ENCODE data around the gene CBX4. TPM values are rescaled to one million over a fixed set of nuclear protein-coding genes. Genes with fewer than 3 reads are reported as not detected.

CBX4 gene
- total RNA-seq, 1 donor from 2014 or later = 16.9 TPM

DNA sequence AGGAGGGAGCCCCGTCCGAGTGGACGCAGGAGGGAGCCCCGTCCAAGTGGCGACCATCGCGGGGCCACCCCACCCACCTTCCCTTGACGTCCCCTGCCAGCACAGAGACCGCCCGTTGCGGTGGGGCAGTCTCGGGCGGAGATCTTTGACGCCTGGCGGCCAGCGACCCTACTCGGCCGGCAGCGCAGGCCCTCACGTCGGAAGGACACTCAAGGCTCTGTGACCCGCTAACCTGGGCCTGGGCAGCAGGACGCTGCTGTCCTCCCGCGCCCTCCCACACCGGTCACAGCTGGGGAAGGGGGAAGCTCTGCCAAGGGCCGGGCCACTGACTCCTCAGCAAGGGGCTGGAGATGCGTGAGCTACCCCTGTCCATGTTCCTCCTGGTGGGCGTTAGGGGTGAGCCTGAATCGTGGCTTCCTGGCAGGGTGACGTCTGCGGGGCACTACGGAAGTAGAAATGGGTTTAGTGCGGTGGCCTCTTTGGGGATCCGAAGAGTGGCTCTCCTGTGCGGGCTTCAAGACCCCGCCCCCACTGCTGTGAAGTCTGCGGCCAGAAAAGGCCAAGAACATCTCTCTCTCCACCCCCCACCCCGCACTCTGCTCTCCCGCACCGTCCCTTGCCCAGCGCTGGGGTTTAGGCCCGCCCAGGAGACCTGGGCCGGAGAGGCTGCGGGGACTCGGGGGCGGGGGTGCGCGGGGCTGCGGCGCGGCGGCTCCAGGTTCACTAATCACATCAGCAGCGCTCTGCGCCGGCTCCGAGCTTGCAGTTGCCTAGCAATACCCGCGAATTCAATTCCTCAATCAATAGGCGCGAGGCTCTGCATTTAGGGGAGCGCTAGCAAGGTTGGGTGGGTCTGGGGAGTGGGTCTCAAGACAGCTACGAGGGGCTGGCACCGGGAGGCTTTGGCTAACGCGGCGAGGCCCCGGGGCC, 48.2 kb downstream of the CBX4 start:
- DNase-seq (ENCODE audit: low spot score) = no peak

DNA sequence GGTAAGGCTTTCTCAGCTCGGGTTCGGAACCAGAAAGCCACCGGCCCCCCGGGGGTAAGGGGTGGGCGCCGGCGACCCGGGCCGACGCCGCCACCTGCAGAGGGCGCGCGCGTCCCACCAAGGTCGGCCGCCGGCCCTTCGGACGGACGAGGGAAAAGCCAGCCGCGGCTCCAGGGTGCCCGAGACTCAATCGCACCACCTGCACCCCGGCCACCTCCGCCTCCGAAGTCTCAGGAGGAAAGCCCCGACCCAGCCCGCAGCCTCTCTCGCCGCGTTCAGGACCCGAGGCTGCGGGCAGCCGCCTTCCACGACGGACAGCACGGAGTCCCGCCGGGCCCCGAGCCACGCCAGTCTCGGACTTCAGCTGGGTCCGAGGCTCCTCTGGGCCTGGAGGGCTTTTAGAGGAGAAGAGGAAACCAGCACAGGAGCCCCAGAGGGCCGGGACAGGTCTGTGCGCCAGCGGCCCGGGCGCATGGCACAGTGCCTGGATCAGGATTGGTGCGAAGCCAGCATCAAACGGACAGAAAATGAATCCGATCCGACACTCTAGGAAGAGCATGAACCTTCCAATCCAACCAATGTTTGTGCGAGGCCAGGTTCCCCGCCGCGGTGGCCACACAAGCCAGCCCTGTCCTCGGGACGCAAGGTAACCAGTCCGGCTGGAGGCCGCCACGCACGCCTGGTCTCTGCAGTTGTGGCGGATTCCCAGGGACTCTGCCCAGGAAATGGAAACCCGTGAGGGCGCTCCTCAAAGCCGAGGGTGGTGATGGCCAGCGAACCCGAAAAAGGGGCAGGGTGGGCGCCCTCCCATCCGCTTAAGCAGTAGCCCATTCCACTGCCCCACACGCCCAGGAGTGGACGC, 49.1 kb downstream of the CBX4 start:
- DNase-seq (ENCODE audit: low spot score) = no peak

DNA sequence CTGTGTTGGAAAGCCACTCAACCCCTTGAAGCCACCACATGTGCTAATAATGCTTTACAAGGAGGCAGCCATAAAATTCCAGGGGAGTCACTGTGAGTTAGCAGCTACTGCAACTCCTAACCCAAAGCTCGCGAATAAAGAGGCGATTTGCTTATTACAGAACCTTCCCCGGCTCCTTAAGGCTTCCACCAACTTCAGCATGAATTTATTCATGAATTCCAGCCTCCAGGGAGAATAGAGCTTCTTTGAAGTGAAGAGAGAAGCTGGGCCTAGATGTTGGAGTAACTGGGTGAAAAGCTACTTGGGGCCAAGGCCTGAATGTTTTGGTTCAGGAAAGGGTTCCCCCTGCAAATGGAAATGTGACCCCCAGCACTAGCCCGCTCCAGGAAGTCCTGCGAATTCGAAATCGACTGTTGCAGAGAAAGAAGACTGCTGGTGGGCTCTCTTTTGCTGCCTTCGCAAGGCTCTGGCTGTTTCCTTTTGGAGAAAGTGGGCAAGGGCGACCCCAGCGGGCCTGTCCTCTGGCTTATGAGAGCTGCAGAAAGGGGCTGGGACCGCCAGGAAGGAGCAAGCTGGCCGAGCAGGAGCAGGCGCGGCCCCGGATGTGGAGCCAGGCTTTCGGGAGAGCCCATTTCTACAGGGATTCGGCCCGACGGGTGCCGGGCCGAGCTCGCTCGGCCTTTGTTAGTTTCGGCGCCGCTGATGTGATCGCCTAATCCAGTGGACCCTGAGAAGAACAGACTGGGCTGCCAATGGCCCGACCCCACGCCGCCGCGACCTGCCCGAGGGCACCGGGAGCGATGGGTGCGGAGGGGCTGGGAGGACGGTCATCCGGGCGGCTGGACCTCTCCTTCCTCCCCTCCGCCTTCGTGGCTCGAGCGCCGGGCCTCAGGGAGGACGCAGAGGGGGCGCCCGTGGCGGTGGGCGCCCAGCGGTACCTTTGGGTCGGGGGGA, 50.0 kb downstream of the CBX4 start:
- no peak for DNase-seq (ENCODE audit: low spot score)

DNA sequence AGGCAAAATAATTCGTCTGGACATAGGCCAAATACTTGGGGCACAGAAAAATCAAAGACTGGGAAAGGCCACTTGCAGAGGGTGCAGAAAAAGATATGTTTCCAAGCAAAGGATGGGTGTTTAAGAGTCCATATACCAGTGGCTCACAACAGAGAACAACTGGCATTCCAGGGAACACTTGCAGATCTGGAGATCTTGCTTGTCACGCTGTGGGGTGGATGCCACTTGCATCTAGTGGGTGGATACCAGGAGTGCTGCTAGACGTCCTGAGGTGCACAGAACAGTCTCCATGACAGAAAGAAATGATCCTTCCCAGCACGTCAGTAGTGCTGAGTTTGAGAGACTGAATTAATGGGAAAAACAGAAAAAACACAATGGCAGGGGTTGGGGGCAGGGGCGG, 50.8 kb downstream of the CBX4 start:
- no peak for DNase-seq (ENCODE audit: low spot score)

DNA sequence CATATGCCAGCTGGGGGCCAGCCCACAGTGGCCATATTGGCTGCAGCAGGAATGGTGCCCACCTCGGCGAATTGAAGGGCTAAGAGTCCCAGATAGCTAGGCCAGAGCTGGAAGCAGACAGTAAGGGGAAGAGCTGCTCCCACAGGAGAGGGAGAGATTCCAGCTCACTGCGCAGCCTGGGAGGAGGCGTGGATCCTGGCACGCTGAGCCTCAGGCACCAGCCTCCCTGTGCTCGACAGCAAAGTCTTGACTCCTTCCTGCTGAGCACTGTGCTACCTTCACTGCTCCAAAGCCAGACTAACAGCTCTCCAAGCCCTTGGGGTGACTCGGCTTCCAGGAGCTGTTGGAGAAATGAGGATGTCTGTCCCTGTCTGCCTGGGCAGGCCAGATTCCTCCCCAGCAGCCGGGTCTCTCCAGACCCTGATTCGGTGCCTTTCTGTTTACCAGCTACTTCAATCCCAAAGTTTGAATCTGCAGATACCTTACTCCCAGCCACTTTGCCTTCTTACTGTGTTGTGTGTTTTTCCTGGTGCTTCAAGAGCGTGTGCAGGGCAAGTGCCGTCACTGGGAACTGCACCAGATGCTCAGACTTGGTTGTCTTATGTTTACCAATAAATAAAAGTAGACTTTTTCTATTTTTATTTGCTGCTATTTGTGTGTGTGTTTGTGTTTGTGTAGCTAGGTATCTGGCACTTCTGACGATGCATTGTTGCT, 52.2 kb downstream of the CBX4 start:
- no peak for DNase-seq (ENCODE audit: low spot score)

DNA sequence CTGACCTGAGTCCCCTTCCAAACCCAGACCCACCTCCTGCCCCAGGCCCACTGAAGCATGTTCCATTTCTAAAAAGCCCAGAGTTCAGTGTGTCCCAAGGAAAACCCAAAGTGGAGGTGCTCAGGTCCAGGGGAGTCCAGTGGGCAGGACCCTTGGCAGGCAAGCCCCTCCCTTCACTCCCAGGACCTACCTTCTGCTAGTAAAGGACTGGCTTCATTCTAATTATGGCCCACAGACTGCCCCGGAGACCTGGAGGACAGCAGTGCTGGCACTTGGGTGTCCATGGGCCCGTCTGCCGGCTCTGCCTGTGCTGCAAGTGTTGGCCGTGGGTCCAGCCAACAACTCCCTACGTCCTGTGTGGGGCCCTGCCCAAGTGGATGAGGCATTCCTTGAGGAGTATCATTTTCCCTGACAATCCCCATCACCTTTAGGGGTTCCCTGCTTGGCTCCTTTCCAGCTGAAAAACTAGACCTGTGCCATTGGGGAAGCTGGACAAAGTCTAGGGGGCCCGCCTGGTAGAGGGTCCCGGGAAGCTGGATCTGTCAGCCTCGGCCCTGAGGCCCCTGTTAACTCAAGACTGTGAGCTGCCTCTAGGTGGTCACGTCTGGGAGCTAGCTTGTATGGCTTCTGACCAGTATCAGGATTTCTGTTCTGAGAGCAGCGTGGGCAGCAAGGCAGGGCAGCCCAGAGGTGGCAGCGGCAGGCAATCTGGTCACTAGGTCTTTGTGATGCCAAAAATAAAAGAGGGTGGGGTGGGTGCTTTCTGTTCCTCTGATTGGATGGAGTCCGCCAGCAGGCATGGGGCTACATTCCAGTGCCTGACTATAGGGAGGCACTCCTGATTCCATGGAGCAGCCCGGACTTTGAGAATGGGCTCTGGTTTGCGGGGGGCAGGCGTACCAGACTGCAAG, 53.1 kb downstream of the CBX4 start:
- DNase-seq (ENCODE audit: low spot score) = no peak

DNA sequence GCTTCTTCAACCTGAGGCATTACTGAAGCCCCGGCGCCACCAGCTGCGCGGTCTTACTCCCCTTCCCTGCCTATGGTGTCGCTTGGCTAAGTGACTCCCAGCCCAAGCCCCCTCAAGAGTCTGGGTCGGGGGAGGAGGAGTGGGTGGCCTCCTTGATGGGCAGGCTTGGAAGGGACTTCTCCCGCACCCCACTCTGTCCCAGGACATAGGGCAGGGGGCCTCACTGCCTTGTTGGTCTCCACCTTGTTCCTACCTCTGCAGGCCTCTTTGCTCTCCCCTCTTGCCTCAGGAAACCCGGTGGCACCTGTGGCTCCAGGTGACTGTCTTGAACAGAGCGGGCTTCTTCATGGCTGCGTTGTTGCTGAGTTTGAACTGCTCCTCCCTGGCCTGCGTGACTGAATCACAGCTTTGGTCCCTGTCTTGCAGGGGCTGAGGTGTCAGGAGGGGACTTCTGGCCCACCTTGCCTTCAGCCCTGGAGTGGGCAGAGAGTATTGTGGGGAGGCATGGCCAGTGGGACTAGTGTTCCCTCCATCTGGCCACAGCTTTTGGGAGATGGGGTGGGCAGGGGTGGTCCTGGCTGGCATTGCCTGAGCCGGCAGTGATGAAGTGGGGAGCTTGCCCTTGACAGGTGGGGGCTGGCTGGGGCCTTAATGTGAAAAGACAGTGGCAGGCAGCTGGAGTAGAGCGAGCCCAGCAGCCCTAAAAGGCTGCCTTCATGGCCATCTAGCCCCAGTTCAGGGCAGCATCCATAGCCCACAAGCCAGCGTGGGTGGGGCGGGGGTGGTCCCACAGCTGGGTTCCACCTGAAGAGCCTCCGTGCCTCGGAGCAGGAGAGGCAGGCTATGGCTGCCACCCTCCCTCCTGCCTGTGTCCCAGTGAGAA, 54.0 kb downstream of the CBX4 start:
- no peak for DNase-seq (ENCODE audit: low spot score)

DNA sequence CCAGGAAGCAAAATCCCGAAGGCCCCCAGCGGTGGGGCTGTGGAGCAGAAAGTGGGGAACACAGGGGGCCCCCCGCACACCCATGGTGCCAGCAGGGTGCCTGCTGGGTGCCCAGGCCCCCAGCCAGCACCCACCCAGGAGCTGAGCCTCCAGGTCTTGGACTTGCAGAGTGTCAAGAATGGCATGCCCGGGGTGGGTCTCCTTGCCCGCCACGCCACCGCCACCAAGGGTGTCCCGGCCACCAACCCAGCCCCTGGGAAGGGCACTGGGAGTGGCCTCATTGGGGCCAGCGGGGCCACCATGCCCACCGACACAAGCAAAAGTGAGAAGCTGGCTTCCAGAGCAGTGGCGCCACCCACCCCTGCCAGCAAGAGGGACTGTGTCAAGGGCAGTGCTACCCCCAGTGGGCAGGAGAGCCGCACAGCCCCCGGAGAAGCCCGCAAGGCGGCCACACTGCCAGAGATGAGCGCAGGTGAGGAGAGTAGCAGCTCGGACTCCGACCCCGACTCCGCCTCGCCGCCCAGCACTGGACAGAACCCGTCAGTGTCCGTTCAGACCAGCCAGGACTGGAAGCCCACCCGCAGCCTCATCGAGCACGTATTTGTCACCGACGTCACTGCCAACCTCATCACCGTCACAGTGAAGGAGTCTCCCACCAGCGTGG, 54.8 kb downstream of the CBX4 start:
- no peak for DNase-seq (ENCODE audit: low spot score)

DNA sequence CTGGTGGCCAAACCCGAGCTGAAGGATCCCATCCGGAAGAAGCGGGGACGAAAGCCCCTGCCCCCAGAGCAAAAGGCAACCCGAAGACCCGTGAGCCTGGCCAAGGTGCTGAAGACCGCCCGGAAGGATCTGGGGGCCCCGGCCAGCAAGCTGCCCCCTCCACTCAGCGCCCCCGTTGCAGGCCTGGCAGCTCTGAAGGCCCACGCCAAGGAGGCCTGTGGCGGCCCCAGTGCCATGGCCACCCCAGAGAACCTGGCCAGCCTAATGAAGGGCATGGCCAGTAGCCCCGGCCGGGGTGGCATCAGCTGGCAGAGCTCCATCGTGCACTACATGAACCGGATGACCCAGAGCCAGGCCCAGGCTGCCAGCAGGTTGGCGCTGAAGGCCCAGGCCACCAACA, 55.3 kb downstream of the CBX4 start:
- DNase-seq (ENCODE audit: low spot score) = no peak

Other genes starting within 250 kb of the CBX4 start
- gene RBFOX3, start 228.4 kb downstream of the CBX4 start, total RNA-seq = 0.45 TPM
- 0.26 TPM for gene ENPP7, start 108.5 kb downstream of the CBX4 start, total RNA-seq
- 2.9 TPM for gene CBX2, start 61.3 kb downstream of the CBX4 start, total RNA-seq
- 7.5 TPM for gene CBX8, start 42.4 kb downstream of the CBX4 start, total RNA-seq
- 111 TPM for gene TBC1D16, start 196.4 kb upstream of the CBX4 start, total RNA-seq
- gene CCDC40, start 197.2 kb upstream of the CBX4 start, total RNA-seq = 7.9 TPM

All from mesenteric fat pad (tissue), 1 donor.